Measurements from ENCODE around the gene CCR5.

- TF ChIP-seq CTCF (IDR thresholded peaks at IDR 0.05) (no peak), POLR2A (IDR thresholded peaks at IDR 0.05) (no peak)
Measured at GRCh38 chr3:46397111-46397510, 26.4 kb downstream of the CCR5 start.
